ENCODE measurements around the gene EEF1AKMT2.
"Not testable (repeated sequence)": the region's sequence is repeated elsewhere in the genome, so short reads cannot be mapped to it uniquely, and the experiment has no call there.

EEF1AKMT2 gene

DNA sequence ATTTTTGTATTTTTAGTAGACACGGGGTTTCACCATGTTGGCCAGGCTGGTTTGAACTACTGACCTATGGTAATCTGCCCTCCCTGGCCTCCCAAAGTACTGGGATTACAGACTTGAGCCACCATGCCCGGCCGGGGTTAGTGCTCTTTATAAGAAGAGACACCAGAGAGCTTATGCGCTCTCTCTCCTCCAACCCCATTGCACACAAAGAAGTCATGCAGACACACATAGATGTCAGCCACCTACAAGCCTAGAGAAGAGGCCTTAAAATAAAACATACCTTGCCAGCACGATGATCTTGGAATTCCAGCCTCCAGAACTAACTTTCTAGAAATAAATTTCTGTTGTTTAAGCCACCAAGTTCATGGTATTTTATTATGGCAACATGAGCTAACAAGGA, 37.5 kb downstream of the EEF1AKMT2 start:
- no peak for DNase-seq

DNA sequence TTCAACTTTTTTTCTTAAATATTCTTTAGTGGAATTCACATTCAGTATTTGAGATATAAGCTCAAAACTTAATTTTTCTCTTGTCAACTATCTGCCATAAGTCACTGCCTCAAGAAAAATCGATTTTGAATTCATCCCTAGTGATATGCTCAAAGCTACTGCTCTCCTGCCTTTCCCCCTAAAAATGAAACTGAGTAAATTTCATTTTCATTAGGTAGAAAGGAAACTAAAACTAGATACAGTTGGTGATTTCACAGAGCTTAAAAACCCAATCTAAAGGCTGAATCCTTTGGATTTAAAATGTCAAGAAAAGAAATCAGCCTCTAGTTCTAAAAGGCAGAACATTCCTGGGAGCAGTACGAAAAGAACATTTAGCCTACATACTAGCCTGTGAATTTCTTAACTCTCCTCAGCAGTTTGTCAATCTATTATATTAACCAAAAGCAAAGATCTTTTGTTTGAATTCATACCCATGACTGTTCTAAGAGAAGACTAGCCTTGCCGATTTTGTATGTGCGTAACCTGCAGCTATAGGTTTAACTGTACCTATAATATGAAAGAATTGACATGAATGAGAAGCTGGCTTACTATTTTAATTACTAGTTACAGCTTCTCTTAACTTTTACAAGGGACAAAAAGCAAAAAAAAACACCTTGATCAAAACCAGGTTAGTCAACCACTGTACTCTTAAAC, 42.6 kb downstream of the EEF1AKMT2 start:
- DNase-seq: no peak

DNA sequence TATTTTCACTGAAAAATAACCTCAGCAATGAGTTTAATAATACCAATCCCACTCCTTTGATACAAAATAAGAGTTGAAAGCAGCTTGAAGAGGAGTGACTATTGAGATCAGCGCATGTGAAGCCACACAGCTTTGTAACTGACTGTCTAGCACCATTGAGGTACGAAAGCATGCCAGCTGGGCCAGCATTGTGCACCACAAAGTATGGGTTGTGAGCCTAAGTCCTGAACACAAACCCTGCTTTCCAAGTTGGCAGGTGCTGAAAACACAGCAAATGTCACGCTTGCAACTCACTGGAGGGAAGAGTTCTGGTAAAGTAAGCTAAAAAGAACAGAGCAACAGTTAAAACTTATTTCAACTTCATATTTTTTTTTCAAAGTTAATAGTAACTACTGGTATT, 43.5 kb downstream of the EEF1AKMT2 start:
- no peak for DNase-seq

DNA sequence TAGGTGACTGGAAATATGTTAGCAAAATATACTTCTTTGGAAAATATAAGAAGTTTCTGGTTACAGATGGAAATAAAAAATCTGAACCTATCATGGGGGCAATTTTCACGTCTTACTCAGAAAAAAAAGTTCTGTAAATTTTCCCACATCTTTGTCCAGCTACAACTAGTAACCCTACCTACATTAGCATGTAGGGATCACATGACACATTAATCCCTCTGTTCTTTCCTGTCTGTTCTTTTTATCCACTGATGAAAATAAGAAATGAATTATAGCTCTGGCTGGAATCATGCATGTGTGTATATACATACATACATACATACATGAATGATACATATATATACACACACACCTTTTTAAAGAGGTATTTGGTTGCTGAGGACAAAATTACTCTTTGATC, 43.9 kb downstream of the EEF1AKMT2 start:
- DNase-seq: no peak

DNA sequence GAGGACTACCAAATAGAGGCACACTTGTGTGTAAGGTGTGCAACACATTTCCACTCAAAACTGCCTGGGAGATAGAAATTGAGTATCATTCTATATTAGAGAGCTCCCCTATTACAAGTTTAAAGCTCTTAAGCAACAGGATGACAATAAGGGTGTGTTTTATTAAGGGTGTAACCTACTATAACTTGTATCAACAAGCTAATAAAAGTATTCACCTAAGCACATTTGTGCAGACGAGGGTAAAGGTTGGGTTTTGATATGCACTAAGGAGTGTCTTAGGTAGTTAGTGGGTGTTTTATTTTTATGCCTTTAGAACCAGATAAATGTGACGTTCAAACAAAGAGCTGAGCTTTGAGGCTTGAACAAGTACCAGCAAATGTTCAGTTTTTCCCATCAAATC, 44.7 kb downstream of the EEF1AKMT2 start:
- no peak for DNase-seq

DNA sequence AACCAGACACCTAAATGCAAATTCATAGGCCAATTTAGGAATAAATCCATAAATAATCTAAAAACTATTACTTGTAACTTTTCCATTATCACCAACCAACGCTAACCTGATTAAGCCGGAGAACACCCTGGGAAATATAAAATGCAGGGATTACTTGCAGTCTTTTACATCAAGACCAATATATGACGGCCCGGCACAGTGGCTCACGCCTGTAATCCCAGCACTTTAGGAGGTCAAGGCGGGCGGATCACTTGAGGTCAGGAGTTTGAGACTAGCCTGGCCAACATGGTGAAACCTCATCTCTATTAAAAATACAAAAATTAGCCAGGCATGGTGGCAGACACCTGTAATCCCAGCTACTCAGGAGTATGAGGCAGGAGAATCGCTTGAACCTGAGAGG, 45.2 kb downstream of the EEF1AKMT2 start:
- not testable (repeated sequence) for DNase-seq

DNA sequence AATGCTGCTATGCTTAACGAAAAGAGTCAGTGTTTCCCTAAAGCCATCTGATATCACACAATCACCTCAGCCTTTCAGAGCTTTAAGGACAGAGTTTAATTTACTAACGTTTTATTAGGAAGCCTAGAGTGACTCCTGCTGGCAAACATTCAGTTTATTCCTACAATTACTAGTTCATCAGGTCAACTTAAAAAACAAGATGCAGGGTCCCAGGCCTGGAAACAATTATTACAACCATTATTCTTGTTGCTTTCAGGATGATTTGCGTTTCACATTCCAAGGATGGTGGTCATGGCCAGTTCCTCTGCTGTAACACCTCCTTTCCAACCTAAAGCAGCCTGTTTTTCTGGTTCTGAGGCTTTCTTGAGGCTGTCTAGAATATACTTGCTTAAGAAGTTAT, 46.0 kb downstream of the EEF1AKMT2 start:
- peak; percentile 40 for DNase-seq

DNA sequence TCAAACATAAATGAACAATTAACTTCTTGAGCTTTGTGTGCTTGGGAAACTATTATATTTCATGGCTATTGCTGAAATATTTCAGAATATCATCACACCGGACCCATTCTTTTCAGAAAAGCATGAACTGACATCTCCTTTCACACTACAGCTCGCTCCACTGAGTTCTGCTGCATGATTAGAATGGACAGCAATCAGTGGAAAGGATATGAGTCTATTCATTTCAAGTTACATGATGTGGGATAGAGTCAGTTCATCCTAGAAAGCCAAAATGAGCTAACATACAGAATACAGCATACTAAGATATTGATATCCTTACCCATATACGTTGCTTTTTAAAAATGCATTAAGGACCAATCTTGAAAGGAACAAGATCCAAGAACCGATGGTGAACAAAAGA, 46.4 kb downstream of the EEF1AKMT2 start:
- no peak for DNase-seq

DNA sequence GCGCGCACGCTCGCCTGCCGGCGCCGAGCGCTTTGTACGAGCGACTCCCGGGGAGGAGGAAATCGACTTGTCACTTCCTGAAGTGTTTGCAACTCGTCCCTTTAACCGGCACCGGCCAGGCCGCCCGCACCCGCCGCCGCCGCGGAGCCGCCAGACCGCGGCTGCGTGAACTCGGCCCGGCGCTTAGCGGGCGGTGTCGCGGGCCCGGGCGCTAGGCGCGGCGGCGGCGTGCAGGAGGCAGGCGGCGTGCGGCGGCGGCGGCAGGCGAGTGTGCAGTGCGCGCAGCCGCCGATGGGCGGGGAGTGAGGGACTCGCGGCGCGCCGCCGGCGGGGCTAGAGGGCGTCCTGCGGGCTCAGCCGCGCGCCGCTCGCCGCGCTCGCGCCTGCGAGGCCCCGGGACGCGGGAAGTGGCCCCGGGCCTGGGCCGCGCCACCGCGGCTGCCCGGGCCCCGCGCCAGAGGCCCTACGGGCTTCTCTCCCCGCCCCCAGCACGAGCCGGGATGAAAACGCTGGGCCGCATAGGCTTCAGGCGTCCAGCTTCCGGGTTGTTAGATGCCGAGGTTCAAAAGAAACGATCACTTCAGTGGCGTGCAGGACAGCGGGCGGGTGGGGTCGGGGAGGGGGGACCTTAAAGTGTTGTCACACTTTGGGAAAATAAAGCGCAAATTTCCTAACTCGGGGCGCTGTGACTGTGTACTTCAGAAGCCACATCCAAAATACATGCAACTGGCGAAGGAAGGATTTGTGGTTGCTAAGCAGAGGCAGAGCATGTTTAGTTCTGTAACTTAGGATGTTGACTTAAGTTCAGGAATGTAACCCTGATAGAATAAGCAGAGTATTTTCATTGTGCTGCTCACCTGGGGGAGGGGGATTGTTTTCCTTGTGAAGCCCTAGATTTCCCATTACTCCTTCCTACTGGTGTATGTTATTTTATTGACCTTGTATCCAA, 47.3 kb downstream of the EEF1AKMT2 start, which contains the start of gene FAM53B:
Gene FAM53B, minus strand, starts transcription at position 277 of the 949 bp plus-strand sequence. CDS start 37,665 bp downstream, outside the sequence.
- peak; percentile 64 for DNase-seq

DNA sequence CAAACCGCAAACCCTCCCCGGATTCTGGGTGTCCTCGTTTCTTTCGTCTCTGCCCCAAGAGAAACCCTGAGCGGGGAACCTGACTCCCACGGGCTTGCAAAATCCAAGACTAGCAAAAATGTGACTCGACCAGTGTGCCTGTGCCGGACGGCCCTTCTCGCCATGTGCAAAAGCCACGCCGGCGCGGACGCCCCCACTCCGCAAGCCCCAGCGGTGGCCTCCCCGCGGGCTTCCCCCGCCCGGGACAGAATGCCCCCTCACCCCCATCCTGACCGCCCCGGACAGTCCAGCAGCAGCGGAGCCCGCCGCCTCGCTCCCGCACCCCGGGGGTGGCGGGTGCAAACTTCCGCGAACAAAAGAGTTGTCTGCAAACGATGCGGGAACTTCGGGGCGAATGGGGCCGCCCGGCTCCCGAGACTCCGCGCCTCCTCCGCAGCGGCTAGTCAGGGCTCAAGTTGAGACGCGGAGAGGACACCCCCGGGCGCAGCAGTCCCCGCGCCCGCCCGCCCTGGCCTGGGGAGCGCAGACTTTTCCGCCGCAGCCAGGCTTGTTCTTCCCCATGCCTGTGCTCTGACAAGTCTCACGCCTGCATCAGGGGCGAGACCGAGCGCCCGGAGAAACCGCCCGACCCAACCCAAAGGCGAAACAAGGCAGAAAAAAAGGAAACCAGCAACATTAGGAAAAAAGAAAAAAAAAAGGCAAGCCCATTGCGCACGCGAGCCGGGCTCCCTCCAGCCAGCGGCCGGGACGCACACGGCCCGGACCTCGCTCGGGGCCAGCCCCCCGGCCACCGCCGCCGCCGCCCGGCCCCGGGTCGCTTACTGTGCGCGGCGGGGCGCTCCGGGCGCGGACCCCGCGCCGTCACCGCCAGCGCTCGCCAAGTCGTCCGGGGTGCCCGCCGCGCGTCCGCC, 48.2 kb downstream of the EEF1AKMT2 start:
- peak; percentile 27 for DNase-seq

DNA sequence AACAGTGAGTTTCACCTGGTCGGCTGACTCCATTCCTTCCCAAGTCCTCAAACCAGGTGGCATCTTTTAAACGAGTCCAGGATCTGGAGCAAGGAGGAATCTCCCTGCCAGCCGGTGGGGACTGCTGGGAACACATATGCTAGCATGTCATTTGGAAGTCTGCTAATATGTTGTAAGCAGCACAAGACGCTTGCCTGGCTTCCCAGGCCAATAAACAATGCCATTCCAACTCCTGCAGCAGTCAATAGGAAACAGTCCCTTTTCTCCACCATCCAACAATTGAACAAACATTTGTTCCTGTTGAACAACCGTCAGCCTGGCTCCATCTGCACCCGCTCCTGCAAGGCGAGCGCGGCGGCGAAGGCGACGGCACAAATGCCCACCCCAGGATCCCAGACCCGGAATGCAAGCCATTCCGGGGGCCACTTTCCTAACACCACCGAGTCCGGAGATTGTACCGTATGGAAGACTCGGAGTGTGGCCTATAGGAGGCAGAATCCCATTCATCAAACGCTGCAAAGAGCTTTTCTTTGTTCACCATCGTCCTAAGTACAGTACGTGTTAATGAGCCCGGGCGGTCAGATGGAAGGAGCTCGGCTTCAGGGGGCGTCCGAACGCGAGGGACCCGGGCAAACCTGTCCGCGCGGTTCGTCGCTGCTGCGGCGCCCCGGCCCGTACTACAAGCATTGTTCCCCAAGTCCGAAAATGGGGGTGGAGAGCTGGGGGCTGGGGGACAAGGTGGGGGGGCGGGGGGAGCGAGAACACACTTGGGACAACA, 49.1 kb downstream of the EEF1AKMT2 start:
- peak; percentile 27 for DNase-seq

DNA sequence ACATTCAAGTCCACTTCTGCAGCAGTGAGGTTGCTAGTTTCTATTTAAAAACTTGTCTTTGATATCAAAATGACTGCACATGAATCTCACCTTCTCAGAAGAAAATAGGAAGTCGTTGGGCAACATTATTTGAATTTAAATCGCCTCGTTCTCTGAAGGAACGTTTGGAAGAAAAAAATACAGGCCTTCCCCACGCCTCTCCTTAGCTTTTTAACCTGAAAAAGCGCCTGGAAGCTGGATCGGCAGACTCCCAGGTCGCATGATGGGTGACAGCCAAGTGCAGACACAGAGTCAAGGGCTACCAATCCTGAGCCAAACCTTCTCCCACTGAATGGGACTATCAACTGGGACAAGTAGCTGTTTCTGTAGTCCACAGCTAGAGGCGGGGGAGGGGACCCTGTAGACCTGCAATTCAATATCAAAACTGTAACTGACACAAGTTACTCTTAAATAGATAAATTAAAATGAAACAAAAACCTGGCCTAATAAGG, 49.7 kb downstream of the EEF1AKMT2 start:
- no peak for DNase-seq

DNA sequence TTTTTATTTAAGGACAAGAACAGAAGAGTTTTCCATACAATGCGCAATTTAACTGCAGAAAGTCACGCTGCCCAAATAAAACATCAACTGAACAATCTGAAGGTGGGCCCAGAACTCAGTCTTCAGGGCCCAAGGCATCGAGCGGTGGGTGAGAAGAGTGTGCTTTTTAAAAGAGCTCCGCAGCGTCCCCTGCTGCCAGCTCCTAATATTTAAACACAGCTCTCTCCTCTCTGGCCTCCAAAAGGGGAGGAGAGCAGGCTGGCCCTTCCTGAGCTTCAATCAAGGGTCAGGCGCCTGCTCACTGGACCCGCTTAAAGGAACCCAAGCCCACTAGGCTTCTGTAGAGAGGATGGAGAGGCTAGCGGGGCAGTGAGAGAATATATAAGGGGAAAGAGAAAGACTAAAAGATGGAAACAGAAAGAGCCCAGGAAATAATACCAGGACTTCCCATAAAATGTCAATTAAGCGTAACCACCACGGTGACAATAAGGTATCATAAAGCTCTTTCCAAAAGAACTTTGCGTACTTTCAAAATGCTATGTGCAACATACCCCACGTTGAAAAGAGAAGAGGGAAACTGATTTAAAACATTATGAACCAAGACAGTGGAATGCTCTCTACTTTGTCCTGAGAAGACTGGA, 50.3 kb downstream of the EEF1AKMT2 start:
- peak; percentile 39 for DNase-seq

DNA sequence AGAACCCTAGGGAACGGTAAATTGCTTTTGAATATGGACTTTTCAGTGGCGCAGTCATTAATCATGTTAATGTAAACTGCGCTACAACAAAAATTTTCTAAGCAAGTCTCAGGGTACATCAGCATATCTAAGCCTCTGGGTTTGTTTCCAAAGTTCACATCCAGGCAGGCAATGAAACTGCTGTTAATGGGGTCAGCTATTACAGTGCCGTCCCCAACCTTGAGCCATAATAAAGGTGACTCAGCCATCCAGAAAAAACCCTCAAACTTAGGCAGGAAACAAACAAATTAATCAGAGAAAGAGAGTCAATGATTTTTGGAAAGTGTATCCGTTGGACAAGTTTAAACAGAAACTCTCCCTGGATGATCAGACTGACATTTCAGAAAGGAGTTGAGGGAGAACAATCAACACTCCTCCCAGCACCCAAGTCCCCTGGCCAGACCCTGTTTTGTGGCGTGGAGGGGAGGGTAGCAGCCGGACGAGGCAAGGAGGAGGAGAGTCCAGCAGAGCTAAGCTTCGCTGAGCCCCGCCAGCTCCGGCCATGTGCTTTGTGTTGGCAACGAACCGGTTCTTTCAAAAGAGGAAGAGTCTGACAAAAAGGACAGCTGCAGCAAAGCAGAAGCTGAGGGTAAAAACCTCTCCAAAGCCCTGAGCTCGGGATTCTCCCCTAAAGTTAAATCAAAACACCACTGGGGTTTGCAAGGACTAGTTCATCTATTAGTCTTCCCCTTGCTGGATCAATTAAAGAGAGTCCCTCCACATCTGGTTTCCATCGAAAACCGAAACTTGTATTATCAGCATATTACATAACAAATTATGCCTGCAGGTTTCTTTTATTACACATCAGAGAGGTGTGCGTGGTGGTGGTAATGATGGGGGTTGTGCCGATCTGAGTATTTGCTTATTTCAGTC, 51.1 kb downstream of the EEF1AKMT2 start:
- DNase-seq: peak; percentile 69

DNA sequence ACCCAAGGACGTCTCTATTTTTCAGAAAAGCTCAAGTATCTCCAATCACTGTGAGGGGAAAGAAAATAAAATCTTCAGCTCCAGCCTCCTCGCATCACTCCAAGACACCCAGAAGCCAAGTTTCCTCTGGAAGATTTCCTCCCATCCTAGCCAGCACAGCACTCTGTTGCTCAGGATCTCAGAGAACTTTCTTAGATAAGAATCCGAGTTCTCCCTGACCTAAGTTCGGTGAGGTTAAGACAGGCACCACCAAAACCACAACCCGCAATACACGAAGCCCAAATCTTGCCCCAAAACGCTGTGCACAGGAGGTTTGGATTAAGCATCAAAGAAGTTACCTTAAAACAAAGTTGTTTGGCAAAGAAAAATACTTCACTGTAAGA, 51.7 kb downstream of the EEF1AKMT2 start:
- DNase-seq: no peak

DNA sequence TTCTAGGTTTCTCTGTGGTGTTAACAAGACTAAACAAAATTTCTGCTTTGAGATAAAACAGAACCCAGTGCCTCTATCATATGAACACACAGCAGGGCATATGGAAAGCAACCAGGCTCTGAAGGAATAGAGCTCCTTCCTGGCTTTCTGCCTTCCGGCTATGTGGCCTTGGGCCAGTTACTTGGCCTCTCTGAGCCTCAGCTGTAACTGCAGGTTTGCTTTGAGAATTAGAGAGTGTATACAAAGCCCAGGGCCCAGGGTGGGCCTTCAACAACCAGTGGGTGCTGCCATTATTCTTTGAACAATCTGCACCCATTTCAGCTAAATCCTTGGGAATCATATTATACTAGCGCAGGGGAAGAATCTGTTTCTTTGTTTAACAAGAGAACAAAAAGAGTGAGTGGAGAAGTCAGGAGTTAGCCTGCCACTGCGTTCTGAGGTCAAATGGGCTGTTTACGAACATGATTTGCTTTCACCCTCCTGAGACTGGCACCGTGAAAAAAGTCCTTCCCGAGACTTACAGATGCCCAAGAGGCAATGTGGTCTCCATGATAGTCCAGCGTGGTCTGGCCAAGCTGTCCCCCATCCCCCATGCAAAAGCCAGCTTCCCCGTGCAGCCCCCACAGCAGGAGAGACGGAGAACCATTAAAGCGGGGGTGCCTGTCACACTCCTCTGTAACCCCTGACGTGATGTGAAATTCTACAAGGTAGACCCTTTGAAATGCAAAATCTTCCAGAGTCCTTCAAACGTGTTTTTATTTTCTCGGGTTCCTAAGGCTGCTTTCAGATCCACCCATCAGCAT, 52.4 kb downstream of the EEF1AKMT2 start:
- no peak for DNase-seq

DNA sequence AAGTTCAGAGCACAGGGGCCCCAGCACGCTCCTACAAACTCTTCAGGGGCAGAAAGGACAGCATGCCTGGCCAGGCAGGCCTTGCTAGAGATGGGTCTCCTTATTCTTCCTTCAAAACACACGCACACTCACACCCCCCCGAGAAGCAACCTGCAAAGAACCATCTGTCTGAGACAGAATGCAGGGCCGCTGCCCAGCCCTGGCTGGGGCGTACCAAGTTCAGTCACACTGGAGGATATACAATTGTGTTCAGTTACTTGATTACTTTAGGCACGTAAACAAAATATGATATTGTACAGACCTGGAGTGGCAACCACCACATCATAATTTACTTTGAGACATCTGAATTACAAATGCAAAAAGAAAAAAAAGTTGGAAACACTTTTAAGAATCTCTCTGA, 53.2 kb downstream of the EEF1AKMT2 start:
- DNase-seq: no peak

DNA sequence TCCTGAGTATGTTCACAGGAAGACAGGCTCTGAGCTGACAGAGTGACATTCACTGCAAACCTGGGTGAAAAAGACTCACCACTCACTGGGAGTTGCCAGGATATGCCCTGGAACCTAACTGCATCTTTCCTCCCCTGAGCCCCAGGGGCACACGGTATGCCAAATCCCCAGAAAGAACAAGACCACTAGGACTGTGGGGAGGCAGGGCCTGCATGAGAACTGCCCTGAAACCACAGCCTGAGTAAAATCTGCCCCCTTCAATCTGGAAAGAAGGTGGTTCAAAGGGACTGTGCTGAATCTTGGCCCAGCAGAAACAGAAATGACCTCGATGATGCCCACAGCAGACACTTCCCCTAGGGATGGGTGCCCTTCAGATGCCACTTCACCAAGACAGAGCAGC, 54.0 kb downstream of the EEF1AKMT2 start:
- no peak for DNase-seq

DNA sequence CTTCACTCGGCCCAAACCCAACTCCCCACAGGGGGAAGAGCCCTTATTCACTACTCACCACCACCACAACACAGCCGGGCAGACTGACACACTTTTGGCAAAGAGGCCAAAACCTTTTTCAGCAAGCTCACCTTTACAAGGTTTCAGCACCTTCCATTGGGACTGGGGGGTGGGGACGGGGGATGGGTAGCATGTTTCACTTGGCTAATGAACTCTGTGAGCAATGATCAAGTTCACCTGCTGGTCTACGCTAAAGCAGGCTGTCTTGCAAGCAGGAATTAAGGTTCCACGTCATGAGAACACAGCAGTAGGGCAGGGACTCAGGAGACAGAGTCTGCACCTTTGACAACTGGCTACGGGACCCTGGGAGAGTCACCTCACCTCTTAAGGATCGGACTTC, 54.5 kb downstream of the EEF1AKMT2 start:
- no peak for DNase-seq

All from GF-D8 (cell line).